Iris pigment epithelial cell (primary cell): Measurements from ENCODE around the gene MPZL1.

ENCODE experiments used
- DNase-seq: peaks from one replicate; pipeline ENCODE4 v3.0.0-alpha.2; 2011; ENCODE audit warnings: low read depth

The MPZL1 gene

DNA sequence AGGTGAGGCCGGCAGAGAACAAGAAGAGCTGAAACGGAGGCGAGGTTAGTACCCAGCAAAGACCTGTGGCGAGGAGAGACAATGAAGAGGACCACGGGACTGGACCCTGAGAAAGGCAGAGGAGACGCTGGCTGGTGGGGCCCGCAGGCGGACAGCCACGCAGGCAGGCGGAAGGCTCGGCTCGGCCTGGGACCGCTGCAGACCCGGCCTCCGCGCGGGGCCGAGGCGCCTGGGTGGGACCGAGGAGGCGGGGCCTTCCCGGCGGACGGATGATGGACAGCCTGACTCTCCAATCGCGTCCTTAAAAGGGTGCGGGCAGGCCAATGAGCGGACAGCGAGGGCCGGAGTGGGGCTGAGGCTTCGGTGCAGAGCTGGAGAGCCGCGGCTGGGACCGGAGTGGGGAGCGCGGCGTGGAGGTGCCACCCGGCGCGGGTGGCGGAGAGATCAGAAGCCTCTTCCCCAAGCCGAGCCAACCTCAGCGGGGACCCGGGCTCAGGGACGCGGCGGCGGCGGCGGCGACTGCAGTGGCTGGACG is at the start of gene MPZL1:
Gene MPZL1, plus strand, starts transcription at position 366 of the 535 bp plus-strand sequence. CDS start 170 bp downstream, outside the sequence.
- DNase-seq: peak; percentile 93

DNA sequence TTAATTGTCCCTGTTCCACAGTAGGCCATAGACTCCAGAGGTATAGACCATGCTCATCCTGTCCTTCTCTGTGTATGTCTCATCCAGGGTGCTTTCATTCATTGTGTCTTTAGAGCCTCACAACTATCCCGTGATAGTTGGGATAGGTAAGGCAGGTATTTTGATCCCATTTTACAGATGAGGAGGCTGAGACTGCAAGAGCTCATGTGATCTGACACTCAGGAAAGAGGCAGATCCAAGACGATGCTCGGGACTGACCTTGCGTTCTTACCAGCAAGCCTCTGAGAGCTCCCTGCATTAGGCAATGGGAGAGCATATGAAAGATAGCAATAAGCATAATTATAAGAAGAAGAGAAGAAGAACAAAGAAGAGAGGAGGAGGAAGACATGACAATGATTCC is 49.0 kb upstream of the MPZL1 start:
- DNase-seq: no peak

DNA sequence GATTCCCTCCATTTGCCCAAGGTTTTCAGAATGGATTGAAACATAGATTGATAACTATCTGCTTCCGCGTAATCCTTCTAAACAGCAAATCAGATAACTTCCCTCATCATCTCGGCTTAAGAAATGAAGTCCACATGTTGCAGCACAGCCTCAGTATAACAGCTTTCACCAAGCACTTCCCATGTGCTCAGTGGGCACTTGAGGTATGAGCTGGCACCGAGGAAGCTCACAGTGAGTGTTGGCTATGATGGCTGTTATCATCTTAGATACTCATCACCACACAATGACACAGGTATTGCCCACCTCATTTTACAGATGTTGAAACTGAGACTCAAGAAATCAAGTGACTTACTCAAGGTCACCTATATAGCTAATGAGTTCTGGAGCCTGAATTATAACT is 48.5 kb upstream of the MPZL1 start:
- DNase-seq: no peak

DNA sequence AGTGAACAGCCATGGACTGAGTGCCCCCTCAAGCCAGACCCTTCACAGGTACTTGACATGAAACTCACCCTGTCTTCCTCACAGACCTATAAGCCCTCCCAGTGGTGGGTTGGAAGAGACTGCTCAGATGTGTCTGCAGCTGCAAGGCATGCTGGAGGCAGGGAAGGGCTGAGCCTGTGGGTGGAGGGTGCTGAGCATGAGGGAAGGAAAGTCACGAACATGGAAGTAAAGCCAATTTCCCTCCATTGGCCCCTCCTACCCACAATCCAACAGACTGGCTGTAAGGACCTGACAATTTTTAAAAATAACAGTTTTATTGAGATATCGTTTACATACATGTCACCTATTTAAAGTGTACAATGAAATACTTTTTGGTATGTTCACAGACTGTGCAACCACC is 47.6 kb upstream of the MPZL1 start:
- DNase-seq: no peak

DNA sequence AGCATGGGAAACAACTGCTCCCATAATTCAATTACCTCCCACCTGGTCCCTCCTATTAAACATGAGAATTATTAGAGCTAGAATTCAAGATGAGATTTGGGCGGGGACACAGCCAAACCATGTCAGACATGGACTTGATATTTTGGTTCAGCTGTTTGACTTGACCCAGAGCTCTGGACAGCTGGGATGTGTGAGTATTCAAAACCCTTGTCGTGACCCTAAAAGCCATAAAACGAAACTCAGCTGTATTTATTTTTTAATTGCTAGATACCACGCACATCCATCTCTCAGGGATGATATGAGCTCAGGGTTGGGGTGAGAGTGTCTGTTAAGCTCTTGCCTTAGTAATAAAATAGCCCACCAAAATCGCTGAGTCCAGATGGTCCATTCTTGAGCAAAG is 46.3 kb upstream of the MPZL1 start:
- DNase-seq: no peak

DNA sequence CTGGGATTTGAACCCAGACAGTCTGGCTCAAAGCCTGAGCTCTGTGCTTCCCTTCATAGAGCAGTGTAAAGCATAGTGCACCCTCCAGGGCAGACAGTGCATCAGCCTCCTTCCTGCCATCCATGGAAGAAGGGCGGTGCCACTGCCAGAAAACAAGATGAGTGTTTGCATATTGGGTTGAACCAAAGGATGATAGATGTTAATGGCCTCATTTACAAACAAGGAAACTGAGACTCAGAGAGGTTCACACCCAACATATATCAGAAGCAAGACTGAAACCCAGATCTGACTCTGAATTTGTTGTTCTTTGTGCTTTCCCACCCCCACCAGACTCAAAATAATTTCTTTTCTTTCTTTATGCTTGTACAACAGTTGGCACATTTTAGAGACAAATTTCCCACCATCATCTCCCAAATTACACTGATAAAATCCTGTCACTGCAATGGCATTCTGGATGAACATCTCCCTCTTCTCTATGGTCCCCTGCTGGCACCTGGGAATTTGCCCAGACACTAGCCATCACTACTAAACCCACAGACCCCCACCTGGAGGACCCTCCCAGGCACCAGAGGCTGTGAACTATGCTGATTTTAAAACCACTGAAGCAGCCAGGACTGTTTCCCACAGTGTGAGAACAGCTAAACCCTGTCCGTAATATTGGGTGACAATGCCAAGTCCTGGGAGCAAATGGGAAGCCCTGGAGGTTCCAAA is 45.4 kb upstream of the MPZL1 start:
- DNase-seq: no peak

DNA sequence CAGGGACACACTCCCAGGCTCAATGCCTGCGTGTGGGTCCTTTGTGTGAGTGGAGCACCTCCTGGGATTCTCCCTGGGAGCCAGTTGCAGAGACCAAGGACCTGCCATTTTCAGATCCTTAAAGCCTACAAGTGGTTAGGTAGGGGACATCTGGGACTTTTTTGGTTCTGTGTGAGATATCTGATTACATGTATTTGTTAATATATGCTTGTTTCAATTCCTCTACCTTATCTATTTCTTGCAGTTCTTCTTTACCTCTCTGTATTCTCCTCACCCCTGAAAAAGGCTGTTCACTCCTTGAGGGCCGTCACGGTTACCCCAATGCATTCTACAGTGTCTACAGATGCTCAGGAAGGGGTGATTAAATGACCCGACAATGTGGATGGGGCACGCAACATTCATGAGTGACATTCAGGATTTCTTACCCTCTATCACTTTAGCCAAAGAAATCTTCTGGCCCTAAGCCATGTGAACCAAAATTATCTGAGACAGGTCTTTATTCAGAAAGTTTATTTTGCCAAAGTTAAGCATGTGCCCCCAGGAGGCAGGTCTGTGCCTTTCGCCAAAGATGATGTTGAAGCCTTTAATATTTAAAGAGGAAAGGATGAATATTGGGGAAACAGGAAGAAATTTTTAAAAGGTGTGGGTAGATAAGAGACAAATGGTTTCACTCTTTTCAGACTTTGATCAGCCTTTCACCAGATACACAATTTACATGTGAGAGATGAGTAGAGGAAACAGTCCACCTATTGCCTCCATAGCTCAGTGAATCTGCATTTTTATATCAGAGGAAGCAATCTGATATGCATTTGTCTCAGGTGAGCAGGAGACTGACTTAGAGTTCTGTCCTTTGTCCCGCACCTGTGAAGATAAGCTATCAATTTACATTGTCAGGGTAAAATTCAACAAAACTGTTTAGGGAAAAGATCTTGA is 44.6 kb upstream of the MPZL1 start:
- no peak for DNase-seq

DNA sequence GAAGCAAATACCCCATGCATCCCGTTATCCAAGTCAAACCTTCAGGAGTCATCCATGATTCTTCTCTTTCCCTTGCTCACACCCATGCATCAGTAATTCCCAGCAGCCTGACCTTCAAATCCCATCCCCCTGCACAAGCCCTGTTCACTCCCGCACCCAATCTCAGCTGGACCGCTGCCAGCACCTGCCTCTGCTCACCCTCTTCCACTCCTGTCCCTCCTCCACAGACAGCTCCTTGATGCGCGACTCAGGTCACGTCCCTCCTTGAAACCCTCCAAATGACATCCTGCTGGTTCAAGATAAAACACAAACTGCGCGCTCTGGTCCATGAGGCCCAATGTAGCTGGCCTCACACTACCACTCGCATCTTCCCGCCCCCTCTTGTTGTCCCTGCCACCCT is 43.4 kb upstream of the MPZL1 start:
- DNase-seq: no peak

DNA sequence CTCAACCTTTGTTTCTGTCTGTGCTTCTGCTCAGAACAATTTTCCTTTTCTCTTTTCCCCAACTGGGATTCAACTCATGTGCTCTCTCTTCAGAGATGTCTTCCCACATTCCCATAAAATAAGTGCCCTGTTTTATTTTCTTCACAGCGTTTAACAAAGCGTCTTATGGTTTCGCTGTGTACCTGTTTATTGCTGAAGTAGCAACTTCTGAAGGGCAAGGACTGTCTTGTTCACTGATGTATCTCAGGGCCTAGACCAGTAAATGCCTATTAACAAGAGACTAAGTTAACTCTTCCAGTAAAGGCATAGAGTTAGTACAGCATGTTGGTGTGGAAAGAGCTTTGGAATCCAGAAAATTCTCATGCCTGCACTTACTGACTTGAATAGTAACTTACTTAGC is 42.9 kb upstream of the MPZL1 start:
- DNase-seq: no peak

DNA sequence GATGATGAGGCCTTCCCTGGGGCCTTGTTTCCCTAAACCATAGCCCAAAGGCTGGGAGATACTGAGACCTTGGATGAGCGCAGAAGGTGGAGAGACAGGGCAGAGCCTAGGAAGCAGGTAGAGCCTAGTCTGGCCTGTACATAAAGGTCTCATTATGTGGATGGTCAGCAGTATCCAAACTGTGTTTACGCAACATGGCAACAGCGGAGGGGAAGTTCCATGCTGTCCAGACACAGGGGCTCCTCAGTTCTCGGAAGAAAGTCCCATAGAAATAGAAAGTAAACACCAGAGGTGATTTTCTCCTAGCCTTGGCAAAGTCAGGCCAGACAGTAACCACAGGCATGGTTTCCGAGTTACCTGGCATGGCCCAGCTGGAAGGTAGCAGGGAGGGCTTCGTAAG is 42.1 kb upstream of the MPZL1 start:
- no peak for DNase-seq

DNA sequence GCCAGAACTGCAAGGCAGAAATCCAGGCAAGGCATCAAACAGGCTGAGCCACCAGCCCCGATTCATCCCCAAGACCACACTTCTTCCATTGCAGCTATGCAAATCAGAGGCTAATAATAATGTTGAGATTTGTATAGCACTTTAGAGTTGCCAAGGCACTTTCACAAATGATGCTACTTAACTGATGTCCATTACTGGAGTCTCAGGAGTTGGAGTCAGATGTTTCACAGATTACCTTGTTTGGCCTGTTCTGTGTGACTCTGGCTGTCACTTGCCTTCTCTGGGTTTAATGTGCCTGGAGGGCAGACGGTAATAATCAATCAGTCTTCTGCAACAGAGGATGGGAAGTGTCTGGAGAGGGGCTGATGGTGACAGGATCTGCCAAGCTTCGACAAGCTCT is 40.8 kb upstream of the MPZL1 start:
- DNase-seq: no peak

DNA sequence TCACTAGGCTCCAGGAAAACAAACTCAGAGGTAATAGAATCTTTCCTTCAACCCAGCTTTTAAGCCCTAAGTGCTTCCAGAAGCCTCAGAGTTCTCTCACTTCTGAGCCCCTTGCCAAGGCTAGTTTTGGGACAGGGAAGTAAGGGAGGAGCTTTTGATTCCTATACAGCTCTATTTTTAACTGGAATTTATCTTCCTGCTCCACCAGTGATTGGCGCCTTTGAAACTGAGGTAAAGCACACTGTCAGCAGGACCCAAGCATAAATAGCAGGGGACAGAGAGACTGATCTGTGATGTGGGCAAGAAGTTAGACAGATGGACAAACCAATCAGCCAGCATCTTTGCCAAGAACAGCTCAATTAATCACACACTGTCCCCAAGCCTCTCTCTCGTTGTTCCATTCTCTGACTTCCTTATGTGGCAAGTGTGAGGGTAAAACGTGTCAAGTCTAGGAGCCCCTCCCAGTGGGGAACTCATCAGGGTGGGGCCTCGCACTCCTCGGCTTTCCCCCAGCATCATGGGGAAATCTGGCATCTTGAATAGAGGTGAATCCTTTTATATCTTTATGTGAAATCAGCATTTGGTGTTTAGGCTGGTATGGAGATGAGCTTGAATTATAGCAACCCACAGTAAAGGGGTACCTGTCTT is 40.2 kb upstream of the MPZL1 start:
- DNase-seq: no peak

DNA sequence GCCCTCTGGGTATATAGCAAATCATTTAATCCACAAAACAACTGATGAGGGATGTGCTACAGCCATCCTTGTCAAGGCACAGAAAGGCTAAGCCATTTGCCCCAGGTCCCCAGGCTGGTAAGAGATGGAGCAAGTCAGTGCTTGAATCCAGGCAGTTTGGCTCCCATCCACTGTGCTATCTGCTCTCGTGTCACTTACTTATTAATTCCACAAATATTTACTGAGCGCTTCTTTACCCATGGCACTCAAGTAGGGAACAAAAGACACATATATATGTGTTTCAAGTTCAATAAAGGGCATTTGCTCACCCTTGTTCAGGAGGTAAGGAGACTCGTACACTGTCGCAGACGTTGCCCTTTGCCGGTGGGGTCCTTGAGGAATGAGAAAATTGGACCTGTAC is 38.6 kb upstream of the MPZL1 start:
- no peak for DNase-seq

DNA sequence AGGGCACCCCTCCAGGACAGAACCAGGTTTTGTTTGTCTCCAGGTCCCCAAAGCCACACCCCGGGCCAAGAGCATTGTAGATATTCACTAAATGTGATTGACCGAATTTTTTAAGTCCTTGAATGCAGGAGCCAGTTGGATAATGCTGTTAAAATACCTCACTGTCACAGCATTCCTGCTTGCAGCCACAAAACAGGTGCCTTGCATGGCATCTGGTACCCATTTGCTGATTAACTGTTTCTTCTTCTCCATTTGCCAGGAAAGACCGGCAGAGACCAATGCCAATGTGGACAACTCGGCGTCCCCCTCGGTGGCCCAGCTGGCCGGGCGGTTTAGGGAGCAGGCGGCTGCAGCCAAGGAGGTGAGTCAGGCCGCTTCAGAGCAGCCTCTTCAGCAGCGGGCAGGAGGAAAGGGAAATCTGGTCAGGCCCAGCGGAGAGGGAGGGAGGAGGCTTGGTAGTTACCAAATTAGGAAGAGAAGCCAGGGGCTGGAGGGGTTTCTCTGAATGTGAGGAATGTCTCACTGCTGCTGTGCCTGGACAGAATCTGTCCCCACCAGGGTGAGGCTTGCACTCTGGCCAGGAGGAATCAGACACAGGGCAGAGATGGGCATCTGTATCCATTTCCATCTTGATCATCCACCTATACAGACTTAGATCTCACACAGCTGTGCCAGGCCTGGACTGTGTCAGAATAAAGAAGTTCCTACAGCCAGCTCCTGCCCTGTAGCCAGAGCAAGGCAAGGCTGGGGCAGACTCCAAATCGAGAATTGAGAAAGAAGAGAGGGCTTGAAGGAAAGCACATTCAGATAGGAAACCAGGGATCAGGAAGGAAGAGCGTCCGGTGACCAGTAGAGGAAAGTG is 37.9 kb upstream of the MPZL1 start:
- DNase-seq: peak; percentile 48

DNA sequence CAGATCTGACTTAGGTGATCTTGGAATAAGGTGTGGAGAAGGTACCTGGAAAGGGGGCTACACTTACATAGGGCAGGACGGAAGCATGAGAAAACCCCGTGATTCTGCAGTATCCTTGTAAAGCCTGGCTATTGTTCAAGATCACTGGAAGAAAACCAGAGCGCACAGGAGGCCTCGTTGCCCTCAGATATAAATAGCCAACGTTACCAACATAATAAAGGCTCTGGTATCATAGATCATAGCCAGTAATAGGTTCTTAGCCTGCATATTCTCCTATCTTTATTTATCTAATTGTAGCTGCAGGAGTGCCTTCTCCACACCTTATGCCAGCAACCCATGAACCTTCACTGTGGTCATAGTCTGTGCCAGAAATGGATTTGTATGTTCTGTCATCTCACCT is 35.9 kb upstream of the MPZL1 start:
- DNase-seq: no peak

DNA sequence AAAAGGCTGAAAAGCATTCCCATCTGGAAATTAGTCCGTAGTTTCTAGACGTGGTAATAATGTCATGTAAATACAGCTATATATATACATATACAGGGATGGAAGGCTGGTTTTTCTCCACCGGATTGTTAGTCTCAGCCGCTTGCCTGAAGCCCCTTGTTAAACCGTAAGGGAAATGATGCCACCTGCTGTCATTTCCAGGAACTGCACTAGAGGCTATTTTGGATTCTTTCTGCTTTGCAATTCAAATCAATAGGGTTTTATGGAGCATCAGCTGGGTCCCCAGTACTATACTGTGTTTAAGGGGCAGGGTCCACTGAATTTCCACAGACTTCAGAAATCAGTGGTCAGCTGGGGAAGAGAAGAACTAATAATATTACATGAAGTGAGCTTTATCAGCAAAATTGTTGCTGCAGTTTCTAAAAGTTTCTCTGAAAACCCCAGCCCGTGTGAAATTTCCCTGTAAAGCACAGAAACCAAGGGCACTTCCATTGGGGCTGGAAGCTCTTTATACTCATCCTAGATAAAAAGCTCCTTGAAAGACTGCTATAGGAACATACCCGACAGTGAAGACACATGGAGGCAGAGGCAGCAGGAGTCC is 33.8 kb upstream of the MPZL1 start:
- DNase-seq: peak; percentile 78

DNA sequence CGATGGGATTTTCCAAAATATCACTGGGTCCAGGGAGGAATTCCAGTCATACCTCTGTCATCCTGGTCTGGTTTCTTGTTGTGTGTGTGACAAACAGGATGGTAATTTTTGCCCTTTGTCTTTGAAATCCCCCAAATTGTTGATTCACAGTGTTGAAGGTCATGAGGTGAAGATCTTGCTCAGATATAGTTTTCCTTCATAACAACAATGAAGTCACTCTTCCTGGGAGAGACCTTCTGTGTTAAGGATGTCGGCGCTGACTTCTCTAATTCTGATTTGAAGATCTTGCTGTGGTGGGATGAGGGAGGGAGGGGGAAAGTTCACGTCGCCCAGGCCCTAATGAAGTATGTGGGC is 32.2 kb upstream of the MPZL1 start:
- peak; percentile 41 for DNase-seq

DNA sequence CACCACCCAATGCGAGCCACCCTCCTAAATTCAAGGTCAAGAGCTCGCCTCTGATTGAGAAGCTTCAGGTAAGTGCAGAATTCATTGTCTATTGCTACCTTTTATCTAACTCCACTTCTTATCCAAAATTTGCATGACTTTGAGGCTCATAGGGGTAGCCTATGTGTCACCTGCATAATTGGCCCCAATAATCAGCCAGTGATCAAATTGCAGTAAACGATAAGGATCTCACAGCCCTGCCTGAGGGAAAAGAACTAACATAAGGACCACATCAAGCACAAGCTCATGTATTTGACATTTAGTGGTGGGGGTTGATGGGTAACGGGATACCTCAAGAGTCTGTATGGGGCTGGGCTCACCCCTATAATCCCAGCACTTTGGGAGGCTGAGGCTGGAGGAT is 31.7 kb upstream of the MPZL1 start:
- no peak for DNase-seq

DNA sequence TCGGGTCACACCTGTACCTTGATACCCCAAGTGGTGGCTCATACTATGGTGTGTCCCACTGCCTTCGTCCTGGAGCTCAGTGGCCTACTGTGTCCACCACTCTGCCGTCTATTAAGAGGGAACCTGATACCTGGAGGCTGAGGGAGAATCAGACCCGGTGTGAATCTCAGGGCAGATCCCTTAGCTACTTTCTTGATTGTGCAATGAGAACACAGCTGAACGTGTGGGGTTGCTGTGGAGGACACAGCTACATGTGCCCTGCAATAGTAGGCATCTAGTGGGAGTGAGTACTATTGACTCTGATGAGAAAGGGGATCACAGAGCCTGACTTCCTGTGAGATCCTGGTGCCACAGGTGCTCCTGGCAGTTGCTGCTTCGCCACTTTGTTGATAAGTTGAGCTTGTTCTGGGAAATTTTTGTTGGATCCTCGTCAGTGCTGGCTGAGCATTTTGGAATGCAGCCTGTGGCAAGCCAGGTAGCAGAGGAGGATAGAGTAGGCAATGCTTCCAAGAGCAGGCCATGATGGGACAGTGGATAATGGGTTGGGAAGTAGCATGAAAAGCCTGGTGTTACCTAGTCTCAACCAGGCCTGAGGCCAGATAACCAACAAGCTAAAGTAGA is 28.2 kb upstream of the MPZL1 start:
- DNase-seq: no peak

DNA sequence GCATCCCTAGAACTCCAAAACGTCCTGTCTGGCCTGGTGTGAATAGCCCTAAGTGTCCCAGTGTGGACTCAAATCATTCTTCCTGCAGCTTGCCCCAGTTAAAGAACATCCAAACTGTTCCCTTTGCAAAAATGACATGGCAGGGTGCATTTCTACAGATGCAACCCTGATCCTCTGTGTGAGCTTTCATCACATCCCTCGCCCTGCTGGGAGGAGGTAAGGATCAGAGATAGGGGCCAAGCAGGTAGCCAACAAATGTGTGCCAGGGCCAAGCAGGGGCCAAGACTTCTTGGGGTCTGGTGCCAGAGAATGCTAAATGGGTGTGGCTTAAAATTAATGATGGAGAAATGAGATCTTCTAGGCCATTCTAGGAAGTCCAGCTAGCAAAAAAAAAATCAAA is 27.1 kb upstream of the MPZL1 start:
- DNase-seq: no peak

DNA sequence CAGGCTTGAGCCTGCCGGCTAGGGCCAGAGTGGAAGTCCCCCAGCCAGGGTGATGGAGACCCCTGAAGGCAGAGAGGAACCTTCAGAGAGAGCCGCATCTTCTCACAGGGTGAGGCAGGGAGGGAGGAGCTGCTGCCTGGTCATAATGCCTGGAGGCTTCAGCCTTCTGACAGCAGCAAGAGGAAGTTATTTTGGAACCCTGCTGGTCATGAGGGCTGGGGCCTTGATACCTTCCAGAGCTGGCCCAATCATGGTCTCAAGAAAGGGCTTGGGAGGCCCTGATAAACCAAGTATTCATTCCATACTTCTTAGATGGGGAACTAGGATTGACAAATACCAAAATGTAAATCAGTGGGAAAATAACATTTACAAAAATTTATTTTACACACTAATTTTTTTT is 26.6 kb upstream of the MPZL1 start:
- DNase-seq: no peak
